ENCODE data around the gene FMN2. TPM values are rescaled to one million over a fixed set of nuclear protein-coding genes. Genes with fewer than 3 reads are reported as not detected.

FMN2 gene
- total RNA-seq (2014; rRNA removed; shearing (Covaris generic)), result not detected in 2 replicates

- DNase-seq (ENCODE audit: low spot score), result peak; percentile 73
- in situ Hi-C loops (cut with HindIII; ENCODE audit: low sequenced_read_pairs), result no loop called here
These were observed at the start of gene FMN2 for GRCh38 chr1:240091614-240092300. Gene FMN2, plus strand, starts transcription at chr1:240091883. Its CDS starts 227 bp downstream, at chr1:240092110.

- DNase-seq (ENCODE audit: low spot score), result no peak
- in situ Hi-C loops (cut with HindIII; ENCODE audit: low sequenced_read_pairs), result no loop called here
These were observed 47.1 kb upstream of the FMN2 start for GRCh38 chr1:240044620-240045019.

- in situ Hi-C loops (cut with HindIII; ENCODE audit: low sequenced_read_pairs), result no loop called here
- DNase-seq (ENCODE audit: low spot score), result no peak
These were observed 45.7 kb upstream of the FMN2 start for GRCh38 chr1:240046000-240046399.

DNA sequence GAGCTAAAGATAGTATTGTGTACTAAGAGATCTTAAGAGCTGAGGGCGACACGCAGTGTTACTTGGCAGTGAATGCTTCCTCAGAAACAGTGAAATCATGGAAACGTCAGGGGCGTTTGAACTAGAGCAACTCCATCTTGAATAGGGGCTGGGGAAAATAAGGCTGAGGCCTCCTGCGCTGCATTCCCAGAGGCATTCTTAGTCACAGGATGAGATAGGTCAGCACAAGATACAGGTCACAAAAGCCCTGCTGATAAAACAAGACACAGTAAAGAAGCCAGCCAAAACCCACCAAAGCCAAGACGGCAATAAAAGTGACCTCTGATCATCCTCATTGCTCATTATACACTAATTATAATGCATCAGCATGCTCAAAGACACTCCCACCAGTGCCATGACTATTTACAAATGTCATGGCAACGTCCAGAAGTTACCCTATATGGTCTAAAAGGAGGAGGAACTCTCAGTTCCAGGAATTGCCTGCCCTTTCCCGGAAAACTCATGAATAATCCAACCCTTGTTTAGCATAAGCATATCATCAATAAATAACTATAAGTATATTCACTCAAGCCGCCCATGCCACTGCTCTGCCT is 37.5 kb upstream of the FMN2 start:
- in situ Hi-C loops (cut with HindIII; ENCODE audit: low sequenced_read_pairs), result no loop called here
- DNase-seq (ENCODE audit: low spot score), result no peak

- in situ Hi-C loops (cut with HindIII; ENCODE audit: low sequenced_read_pairs), result no loop called here
- DNase-seq (ENCODE audit: low spot score), result no peak
These were observed 35.7 kb upstream of the FMN2 start for GRCh38 chr1:240055936-240056335.

- in situ Hi-C loops (cut with HindIII; ENCODE audit: low sequenced_read_pairs), result no loop called here
- no peak for DNase-seq (ENCODE audit: low spot score)
These were observed 35.3 kb upstream of the FMN2 start for GRCh38 chr1:240056350-240056749.

DNA sequence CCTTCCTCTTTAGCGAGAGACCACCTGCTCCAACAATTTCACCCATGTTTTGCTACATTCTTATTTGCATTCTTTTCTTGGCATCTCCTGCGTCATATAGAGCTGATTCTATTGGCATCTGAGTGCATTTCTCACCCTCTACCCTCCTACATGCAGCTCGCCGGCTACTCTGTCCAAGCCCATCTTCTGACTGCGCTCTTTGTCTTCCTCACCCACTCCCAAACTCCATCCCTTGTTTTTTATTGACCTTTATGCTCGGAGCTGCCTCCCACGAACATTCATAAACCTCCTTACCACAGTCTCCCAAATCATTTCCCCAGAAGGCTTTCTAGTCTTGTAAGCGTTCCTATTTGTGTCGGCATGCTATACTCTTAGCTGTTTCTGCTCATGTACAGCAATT is 33.6 kb upstream of the FMN2 start:
- in situ Hi-C loops (cut with HindIII; ENCODE audit: low sequenced_read_pairs), result no loop called here

GRCh38 chr1:240068961-240069360 is 22.7 kb upstream of the FMN2 start:
- no peak for DNase-seq (ENCODE audit: low spot score)
- in situ Hi-C loops (cut with HindIII; ENCODE audit: low sequenced_read_pairs), result no loop called here

More for the DNA sequence above, 33.6 kb upstream of the FMN2 start:
- no peak for DNase-seq (ENCODE audit: low spot score)

- in situ Hi-C loops (cut with HindIII; ENCODE audit: low sequenced_read_pairs), result no loop called here
- DNase-seq (ENCODE audit: low spot score), result no peak
These were observed 21.5 kb upstream of the FMN2 start for GRCh38 chr1:240070188-240070587.

DNA sequence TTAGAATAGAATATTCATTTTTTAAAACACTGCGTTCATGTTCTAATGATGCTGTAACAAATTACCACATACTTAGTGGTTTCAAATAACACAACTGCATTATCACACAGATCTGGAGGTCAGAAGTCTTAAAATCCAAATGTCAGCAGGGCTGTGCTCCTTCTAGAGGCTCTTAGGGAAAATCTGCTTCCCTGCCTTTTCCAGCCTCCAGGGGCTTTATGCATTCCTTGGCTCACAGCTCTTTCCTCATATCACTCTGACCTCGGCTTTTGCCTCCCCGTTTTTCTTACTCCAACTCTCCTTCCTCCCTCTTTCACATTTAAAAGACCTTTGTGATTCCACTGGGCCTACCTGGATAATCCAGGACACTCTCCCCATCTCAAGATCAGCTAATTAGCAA is 18.6 kb upstream of the FMN2 start:
- no peak for DNase-seq (ENCODE audit: low spot score)
- in situ Hi-C loops (cut with HindIII; ENCODE audit: low sequenced_read_pairs), result no loop called here

GRCh38 chr1:240074422-240074821 is 17.3 kb upstream of the FMN2 start:
- no peak for DNase-seq (ENCODE audit: low spot score)
- in situ Hi-C loops (cut with HindIII; ENCODE audit: low sequenced_read_pairs), result no loop called here

DNA sequence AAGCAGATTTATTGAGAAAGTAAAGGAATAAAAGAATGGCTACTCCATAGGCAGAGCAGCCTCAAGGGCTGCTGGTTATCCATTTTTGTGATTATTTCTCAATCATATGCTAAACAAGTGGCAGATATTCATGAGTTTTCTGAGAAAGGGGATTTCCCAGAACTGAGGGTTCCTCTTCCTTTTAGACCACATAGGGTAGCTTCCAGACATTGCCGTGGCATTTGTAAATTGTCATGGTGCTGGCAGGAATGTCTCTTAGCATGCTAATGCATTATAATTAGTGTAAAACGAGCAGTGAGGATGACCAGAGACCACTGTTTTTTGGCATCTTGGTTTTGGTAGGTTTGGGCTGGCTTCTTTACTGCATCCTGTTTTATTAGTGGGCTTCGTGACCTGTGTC is 16.8 kb upstream of the FMN2 start:
- in situ Hi-C loops (cut with HindIII; ENCODE audit: low sequenced_read_pairs), result no loop called here
- DNase-seq (ENCODE audit: low spot score), result no peak

DNA sequence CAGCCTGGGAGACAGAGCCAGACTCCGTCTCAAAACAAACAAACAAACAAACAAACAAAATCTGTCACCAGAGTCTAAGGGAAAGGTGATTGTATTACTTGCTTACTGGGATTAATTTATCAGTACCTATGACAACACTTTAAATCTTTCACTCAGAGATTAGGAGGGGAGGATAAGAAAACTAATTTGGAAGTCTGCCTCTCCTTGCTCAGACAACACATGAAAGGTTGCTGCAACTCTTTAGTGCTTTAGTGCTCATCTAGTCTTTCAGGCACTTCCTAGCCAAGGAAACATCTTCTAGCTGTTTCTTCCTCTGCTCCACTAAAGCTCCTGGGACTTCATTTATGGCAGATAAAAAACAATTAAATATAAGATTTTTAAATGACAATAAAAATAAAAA is 7.3 kb upstream of the FMN2 start:
- in situ Hi-C loops (cut with HindIII; ENCODE audit: low sequenced_read_pairs), result no loop called here
- no peak for DNase-seq (ENCODE audit: low spot score)

DNA sequence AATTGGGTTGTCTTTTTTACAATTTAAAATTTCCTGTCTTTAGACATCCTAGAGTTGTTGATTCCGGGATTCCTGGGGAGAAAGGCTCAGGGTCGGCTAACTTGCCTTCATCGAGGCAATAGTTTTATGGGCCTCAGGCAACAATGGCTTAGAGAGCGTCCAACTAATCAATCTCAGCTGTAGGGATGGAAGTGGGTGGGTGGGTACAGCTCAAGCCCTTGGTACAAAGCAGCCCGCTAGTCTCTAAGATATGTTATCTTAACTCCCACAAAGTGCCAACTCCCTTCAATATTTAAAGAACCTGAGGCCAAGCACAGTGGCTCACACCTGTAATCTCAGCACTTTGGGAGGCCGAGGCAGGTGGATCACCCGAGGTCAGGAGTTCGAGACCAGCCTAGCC is 6.9 kb upstream of the FMN2 start:
- in situ Hi-C loops (cut with HindIII; ENCODE audit: low sequenced_read_pairs), result no loop called here
- DNase-seq (ENCODE audit: low spot score), result no peak

GRCh38 chr1:240086726-240087125 is 5.0 kb upstream of the FMN2 start:
- DNase-seq (ENCODE audit: low spot score), result no peak
- in situ Hi-C loops (cut with HindIII; ENCODE audit: low sequenced_read_pairs), result no loop called here

GRCh38 chr1:240090014-240090413 is 1.7 kb upstream of the FMN2 start:
- in situ Hi-C loops (cut with HindIII; ENCODE audit: low sequenced_read_pairs), result no loop called here
- no peak for DNase-seq (ENCODE audit: low spot score)

GRCh38 chr1:240090957-240091600 is 604 bp upstream of the FMN2 start:
- in situ Hi-C loops (cut with HindIII; ENCODE audit: low sequenced_read_pairs), result no loop called here
- DNase-seq (ENCODE audit: low spot score), result no peak

- DNase-seq (ENCODE audit: low spot score), result peak; percentile 53
- in situ Hi-C loops (cut with HindIII; ENCODE audit: low sequenced_read_pairs), result no loop called here
These were observed 827 bp downstream of the FMN2 start for GRCh38 chr1:240092301-240093119.

DNA sequence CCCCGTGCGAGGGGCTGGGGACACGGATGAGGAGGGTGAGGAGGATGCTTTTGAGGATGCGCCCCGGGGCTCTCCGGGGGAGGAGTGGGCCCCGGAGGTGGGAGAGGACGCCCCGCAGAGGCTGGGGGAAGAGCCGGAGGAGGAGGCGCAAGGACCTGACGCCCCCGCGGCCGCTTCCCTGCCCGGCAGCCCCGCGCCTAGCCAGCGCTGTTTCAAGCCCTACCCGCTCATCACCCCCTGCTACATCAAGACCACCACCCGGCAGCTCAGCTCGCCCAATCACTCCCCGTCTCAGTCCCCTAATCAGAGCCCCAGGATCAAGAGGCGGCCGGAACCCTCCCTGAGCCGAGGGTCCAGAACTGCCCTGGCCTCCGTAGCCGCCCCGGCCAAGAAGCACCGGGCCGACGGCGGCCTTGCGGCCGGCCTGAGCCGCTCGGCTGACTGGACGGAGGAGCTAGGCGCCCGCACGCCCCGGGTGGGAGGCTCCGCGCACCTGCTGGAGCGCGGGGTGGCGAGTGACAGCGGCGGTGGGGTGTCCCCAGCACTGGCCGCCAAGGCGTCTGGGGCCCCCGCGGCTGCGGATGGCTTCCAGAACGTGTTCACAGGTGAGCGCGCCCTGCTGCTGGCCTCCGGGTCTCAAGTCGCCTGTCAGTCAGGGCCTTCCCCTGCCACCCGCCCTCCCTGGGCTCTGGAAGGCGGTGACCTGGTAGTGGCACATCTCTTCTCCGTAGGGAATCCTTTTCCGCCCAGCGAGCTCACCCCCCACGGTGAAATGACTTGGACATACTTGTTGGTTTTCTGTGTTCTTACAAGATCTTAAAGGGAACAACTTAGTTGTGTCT is 1.7 kb downstream of the FMN2 start:
- in situ Hi-C loops (cut with HindIII; ENCODE audit: low sequenced_read_pairs), result no loop called here
- DNase-seq (ENCODE audit: low spot score), result peak; percentile 46

Measured in G401 (cell line).